HepG2 (cell line): ENCODE measurements around the gene MBD4. TPM values are rescaled to one million over a fixed set of nuclear protein-coding genes. Genes with fewer than 3 reads are reported as not detected.
A peak's percentile ranks its signal among the peaks of the same experiment; 100 is the strongest.

Source experiments
- FIP1L1 ChIP-seq: fragments of 200-400 bp; formaldehyde crosslinking; IDR thresholded peaks from 2 replicates; pipeline ENCODE4 v1.6.1; 2018; ENCODE audit warnings: low read depth, mild to moderate bottlenecking, low read length, moderate library complexity, borderline replicate concordance; ENCODE audit not compliant: insufficient read depth
- FOXK1 ChIP-seq: sonication (generic); formaldehyde crosslinking; IDR thresholded peaks from 2 replicates; pipeline ENCODE4 v1.4.0; 2020; ENCODE audit warnings: low read depth, missing genetic modification reagents, borderline replicate concordance
- KAT2B ChIP-seq: fragments of 150-350 bp; IDR thresholded peaks from 2 replicates; pipeline ENCODE4 v1.6.1; 2014; ENCODE audit warnings: low read depth, low read length, borderline replicate concordance
- KAT8 ChIP-seq: IDR thresholded peaks from 2 replicates; pipeline ENCODE4 v1.6.1; 2016; ENCODE audit warnings: missing genetic modification reagents, missing compliant biosample characterization
- NFRKB ChIP-seq: fragments of 450-650 bp; IDR thresholded peaks from 2 replicates; pipeline ENCODE4 v1.6.1; 2017
- NR2F6 ChIP-seq, 2 experiments: IDR thresholded peaks; 2 replicates each; pipeline ENCODE4 v1.6.1; 2016; ENCODE audit warnings: antibody characterized with exemption in 1 of 2, mild to moderate bottlenecking in 1 of 2
- RFX1 ChIP-seq: fragments of 450-650 bp; IDR thresholded peaks from 2 replicates; pipeline ENCODE4 v1.6.1; 2017
- SMARCE1 ChIP-seq: fragments of 450-650 bp; IDR thresholded peaks from 2 replicates; pipeline ENCODE4 v1.6.1; 2017; ENCODE audit warnings: borderline replicate concordance
- STAT5B ChIP-seq: sonication (generic); formaldehyde crosslinking; IDR thresholded peaks from 2 replicates; pipeline ENCODE4 v1.4.0; 2020; ENCODE audit warnings: missing genetic modification reagents
- TEAD3 ChIP-seq: optimal IDR thresholded peaks from 2 replicates; pipeline ENCODE3; 2016; ENCODE audit warnings: borderline replicate concordance
- TRAFD1 ChIP-seq: sonication (generic); formaldehyde crosslinking; IDR thresholded peaks from 2 replicates; pipeline ENCODE4 v1.5.1; 2020; ENCODE audit warnings: missing genetic modification reagents, mild to moderate bottlenecking, borderline replicate concordance
- ZBTB25 ChIP-seq: IDR thresholded peaks from 2 replicates; pipeline ENCODE4 v1.6.1; 2018; ENCODE audit warnings: missing genetic modification reagents
- ZFAT ChIP-seq: sonication (generic); formaldehyde crosslinking; conservative IDR thresholded peaks from 2 replicates; pipeline ENCODE4 v1.8.1; 2023; ENCODE audit warnings: missing genetic modification reagents, inconsistent platforms
- ZNF138 ChIP-seq: sonication (generic); formaldehyde crosslinking; IDR thresholded peaks from 2 replicates; pipeline ENCODE4 v1.5.0; 2020; ENCODE audit warnings: mild to moderate bottlenecking, low read depth, missing genetic modification reagents
- ZNF547 ChIP-seq: sonication (generic); formaldehyde crosslinking; IDR thresholded peaks from 2 replicates; pipeline ENCODE4 v1.5.1; 2020; ENCODE audit warnings: mild to moderate bottlenecking, missing genetic modification reagents
- polyA plus RNA-seq, 8 experiments: library from polyadenylated mRNA; depleted of rRNA in 3 of 8; stranded (reverse) in 7 of 8; unstranded in 1 of 8; fragments of >200 nt; fragmentation: Illumina TruSeq in 4 of 8; extraction: Trizol in 4 of 8; gene quantifications; 2 replicates each; pipeline versions ENCODE4 v1.2.1 to v1.2.3, GENCODE V29; 2011 to 2016; ENCODE audit warnings: low read depth in 4 of 8, missing spikeins in 1 of 8, mixed read lengths in 1 of 8; ENCODE audit not compliant: insufficient read depth in 1 of 8
- total RNA-seq, 5 experiments: library from RNA; depleted of rRNA; stranded (reverse); fragments of >200 nt; fragmentation: Illumina TruSeq; extraction: Trizol; gene quantifications; 2 replicates each; pipeline ENCODE4 v1.2.3, GENCODE V29; 2016; ENCODE audit warnings: low read depth in 1 of 5
- TF ChIP-seq, protein P1 (sequence below): sonication (generic); formaldehyde crosslinking; IDR thresholded peaks from 2 replicates; pipeline ENCODE4 v1.5.0; 2020; ENCODE audit warnings: mild to moderate bottlenecking, missing genetic modification reagents
- TF ChIP-seq, protein P2 (sequence below): sonication (generic); formaldehyde crosslinking; IDR thresholded peaks from 2 replicates; pipeline ENCODE4 v1.4.0; 2020; ENCODE audit warnings: missing genetic modification reagents
- TF ChIP-seq, protein P3 (sequence below): conservative IDR thresholded peaks from 2 replicates; pipeline ENCODE4 v1.6.1; 2018; ENCODE audit warnings: missing genetic modification reagents

The MBD4 gene
- total and polyA plus RNA-seq, 2 of the 13 experiments (the other 11 are each of a cell fraction or from before 2014, with no cell fraction given) = 14.9 to 25.3 TPM

DNA sequence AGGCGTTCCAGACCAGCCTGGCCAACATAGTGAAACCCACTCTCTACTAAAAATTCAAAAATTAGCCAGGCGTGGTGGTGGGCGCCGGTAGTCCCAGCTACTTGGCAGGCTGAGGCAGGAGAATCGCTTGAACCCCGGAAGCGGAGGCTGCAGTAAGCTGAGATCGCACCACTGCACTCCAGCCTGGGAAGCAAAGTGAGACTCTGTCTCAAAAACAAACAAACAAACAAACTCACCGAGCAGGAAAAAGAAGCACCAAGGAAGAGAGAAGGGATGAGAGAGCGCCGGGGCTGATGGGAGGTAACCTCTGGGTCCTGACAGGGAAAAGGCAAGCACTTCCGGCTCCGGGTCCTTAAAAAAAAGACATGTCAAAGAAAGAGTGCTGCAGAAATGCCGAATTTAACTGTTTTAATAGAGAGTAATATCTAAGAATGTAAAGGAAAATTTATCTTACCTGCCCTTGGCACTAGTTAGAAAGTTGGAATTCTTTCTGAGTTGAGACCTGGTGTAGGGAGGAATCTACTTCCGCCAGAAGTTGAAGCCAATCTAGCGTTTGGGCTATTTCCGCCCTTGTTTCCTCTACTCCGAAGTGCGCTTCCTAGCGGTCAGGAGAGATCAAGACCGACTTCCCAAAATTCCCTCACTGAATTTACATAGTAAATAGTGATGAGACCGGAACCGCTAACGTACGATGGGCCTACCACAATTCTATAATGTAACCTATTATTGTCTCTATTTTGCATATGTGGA lies 40.4 kb downstream of the MBD4 start (continued):
- TF ChIP-seq ZBTB25 (CRISPR knock-in tag) (peak; percentile 27; the same call in 1 of the 2 replicates), ZNF138 (no peak), KAT8 (CRISPR knock-in tag) (peak; percentile 96), FOXK1 (CRISPR knock-in tag) (peak; percentile 82; the same call in 1 of the 2 replicates), KAT2B (no peak), STAT5B (CRISPR knock-in tag) (no peak), TRAFD1 (no peak), NFRKB (no peak), FIP1L1 (no peak), RFX1 (no peak), TEAD3 (peak; percentile 77), SMARCE1 (no peak), NR2F6 (IDR thresholded peaks at IDR 0.05) (0 out of 2 replicates have a peak, but pooled peaks have one; percentile 39), NR2F6 (CRISPR knock-in tag; IDR thresholded peaks at IDR 0.05) (no peak), ZNF547 (CRISPR knock-in tag) (no peak), ZFAT (CRISPR knock-in tag) (no peak)
- TF ChIP-seq, protein P1, sequence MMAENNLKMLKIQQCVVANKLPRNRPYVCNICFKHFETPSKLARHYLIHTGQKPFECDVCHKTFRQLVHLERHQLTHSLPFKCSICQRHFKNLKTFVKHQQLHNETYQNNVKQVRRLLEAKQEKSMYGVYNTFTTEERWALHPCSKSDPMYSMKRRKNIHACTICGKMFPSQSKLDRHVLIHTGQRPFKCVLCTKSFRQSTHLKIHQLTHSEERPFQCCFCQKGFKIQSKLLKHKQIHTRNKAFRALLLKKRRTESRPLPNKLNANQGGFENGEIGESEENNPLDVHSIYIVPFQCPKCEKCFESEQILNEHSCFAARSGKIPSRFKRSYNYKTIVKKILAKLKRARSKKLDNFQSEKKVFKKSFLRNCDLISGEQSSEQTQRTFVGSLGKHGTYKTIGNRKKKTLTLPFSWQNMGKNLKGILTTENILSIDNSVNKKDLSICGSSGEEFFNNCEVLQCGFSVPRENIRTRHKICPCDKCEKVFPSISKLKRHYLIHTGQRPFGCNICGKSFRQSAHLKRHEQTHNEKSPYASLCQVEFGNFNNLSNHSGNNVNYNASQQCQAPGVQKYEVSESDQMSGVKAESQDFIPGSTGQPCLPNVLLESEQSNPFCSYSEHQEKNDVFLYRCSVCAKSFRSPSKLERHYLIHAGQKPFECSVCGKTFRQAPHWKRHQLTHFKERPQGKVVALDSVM = no peak
- TF ChIP-seq, protein P2, sequence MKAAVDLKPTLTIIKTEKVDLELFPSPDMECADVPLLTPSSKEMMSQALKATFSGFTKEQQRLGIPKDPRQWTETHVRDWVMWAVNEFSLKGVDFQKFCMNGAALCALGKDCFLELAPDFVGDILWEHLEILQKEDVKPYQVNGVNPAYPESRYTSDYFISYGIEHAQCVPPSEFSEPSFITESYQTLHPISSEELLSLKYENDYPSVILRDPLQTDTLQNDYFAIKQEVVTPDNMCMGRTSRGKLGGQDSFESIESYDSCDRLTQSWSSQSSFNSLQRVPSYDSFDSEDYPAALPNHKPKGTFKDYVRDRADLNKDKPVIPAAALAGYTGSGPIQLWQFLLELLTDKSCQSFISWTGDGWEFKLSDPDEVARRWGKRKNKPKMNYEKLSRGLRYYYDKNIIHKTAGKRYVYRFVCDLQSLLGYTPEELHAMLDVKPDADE = no peak
- TF ChIP-seq, protein P3, sequence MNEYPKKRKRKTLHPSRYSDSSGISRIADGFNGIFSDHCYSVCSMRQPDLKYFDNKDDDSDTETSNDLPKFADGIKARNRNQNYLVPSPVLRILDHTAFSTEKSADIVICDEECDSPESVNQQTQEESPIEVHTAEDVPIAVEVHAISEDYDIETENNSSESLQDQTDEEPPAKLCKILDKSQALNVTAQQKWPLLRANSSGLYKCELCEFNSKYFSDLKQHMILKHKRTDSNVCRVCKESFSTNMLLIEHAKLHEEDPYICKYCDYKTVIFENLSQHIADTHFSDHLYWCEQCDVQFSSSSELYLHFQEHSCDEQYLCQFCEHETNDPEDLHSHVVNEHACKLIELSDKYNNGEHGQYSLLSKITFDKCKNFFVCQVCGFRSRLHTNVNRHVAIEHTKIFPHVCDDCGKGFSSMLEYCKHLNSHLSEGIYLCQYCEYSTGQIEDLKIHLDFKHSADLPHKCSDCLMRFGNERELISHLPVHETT (CRISPR knock-in tag) = no peak
